H9 (cell line): ENCODE data around the gene CD58. TPM values are rescaled to one million over a fixed set of nuclear protein-coding genes. Genes with fewer than 3 reads are reported as not detected.
A peak's percentile ranks its signal among the peaks of the same experiment; 100 is the strongest.

Experiments
- DNase-seq: peaks from one replicate; pipeline ENCODE4 v3.0.0-alpha.2; 2017
- H2AFZ ChIP-seq: one replicate; pipeline ENCODE4 v1.6.1; 2013; ENCODE audit warnings: mild to moderate bottlenecking, low read length, control low read depth, moderate library complexity
- H2AK5ac ChIP-seq: 2 replicates; pipeline ENCODE4 v1.6.1; 2013; ENCODE audit warnings: low read length, control low read depth, mixed read lengths; ENCODE audit not compliant: insufficient read length
- H2BK120ac ChIP-seq: one replicate; pipeline ENCODE4 v1.6.1; 2013; ENCODE audit warnings: low read depth, mild to moderate bottlenecking, low read length, control low read depth, inconsistent platforms; ENCODE audit not compliant: poor library complexity, severe bottlenecking
- H2BK12ac ChIP-seq: 2 replicates; pipeline ENCODE4 v1.6.1; 2013; ENCODE audit warnings: low read length, control low read depth, mixed read lengths, low read depth; ENCODE audit not compliant: insufficient read length
- H2BK15ac ChIP-seq: 2 replicates; pipeline ENCODE4 v1.6.1; 2013; ENCODE audit warnings: low read depth, low read length, control low read depth
- H2BK20ac ChIP-seq: one replicate; pipeline ENCODE4 v1.6.1; 2013; ENCODE audit warnings: low read depth, mild to moderate bottlenecking, low read length, control low read depth, inconsistent platforms; ENCODE audit not compliant: poor library complexity, severe bottlenecking
- H2BK5ac ChIP-seq: 2 replicates; pipeline ENCODE4 v1.6.1; 2013; ENCODE audit warnings: low read length, control low read depth, mixed read lengths; ENCODE audit not compliant: insufficient read length
- H3K14ac ChIP-seq: 2 replicates; pipeline ENCODE4 v1.6.1; 2013; ENCODE audit warnings: low read length, control low read depth; ENCODE audit not compliant: insufficient read depth
- H3K18ac ChIP-seq: 2 replicates; pipeline ENCODE4 v1.6.1; 2013; ENCODE audit warnings: low read depth, mild to moderate bottlenecking, mixed read lengths, low read length, control low read depth; ENCODE audit not compliant: insufficient read length
- H3K23ac ChIP-seq: 2 replicates; pipeline ENCODE4 v1.6.1; 2013; ENCODE audit warnings: low read length, control low read depth, mixed read lengths, low read depth; ENCODE audit not compliant: insufficient read length
- H3K23me2 ChIP-seq: 2 replicates; pipeline ENCODE4 v1.6.1; 2013; ENCODE audit warnings: low read depth, mild to moderate bottlenecking, mixed read lengths, low read length, control low read depth; ENCODE audit not compliant: insufficient read length, poor library complexity, severe bottlenecking
- H3K27ac ChIP-seq: 2 replicates; pipeline ENCODE4 v1.5.1; 2013; ENCODE audit warnings: low read length, control low read depth, mixed read lengths, low read depth; ENCODE audit not compliant: insufficient read length
- H3K27me3 ChIP-seq: 2 replicates; pipeline ENCODE4 v1.6.1; 2013; ENCODE audit warnings: low read length, control low read depth, inconsistent platforms; ENCODE audit not compliant: insufficient read depth
- H3K4ac ChIP-seq: 2 replicates; pipeline ENCODE4 v1.6.1; 2013; ENCODE audit warnings: low read depth, mild to moderate bottlenecking, control low read depth, inconsistent platforms, low read length, moderate library complexity
- H3K4me1 ChIP-seq: 2 replicates; pipeline ENCODE4 v1.6.1; 2013; ENCODE audit warnings: low read length, control low read depth, inconsistent platforms; ENCODE audit not compliant: insufficient read depth
- H3K4me2 ChIP-seq: 2 replicates; pipeline ENCODE4 v1.6.1; 2013; ENCODE audit warnings: low read length, control low read depth, mixed read lengths; ENCODE audit not compliant: insufficient read length, insufficient read depth
- H3K56ac ChIP-seq: 2 replicates; pipeline ENCODE4 v1.6.1; 2013; ENCODE audit warnings: low read depth, mild to moderate bottlenecking, mixed read lengths, low read length, control low read depth; ENCODE audit not compliant: insufficient read length
- H3K79me1 ChIP-seq: 2 replicates; pipeline ENCODE4 v1.6.1; 2013; ENCODE audit warnings: low read depth, mild to moderate bottlenecking, moderate library complexity, low read length, control low read depth, inconsistent platforms; ENCODE audit not compliant: insufficient read depth, poor library complexity, severe bottlenecking
- H3K79me2 ChIP-seq: 2 replicates; pipeline ENCODE4 v1.6.1; 2013; ENCODE audit warnings: low read length, control low read depth, inconsistent platforms; ENCODE audit not compliant: insufficient read depth
- H3K9ac ChIP-seq: 2 replicates; pipeline ENCODE4 v1.6.1; 2013; ENCODE audit warnings: low read length, control low read depth, mixed read lengths; ENCODE audit not compliant: insufficient read length; ENCODE audit errors: extremely low read depth
- H3K9me3 ChIP-seq: one replicate; pipeline ENCODE4 v1.6.1; 2013; ENCODE audit warnings: low read depth, low read length, inconsistent platforms; ENCODE audit not compliant: control insufficient read depth
- H3T11ph ChIP-seq: one replicate; pipeline ENCODE4 v1.6.1; 2013; ENCODE audit warnings: mild to moderate bottlenecking, low read length, control low read depth, inconsistent platforms
- H4K20me1 ChIP-seq: one replicate; pipeline ENCODE4 v1.6.1; 2013; ENCODE audit not compliant: control insufficient read depth, insufficient read length, insufficient read depth
- H4K5ac ChIP-seq: 2 replicates; pipeline ENCODE4 v1.6.1; 2013; ENCODE audit warnings: low read depth, mild to moderate bottlenecking, mixed read lengths, low read length, control low read depth; ENCODE audit not compliant: insufficient read length
- H4K8ac ChIP-seq: replicated peaks from 2 replicates; pipeline ENCODE4 v1.6.1; 2013; ENCODE audit warnings: low read length, control low read depth, mixed read lengths, low read depth; ENCODE audit not compliant: insufficient read length
- H4K91ac ChIP-seq: 2 replicates; pipeline ENCODE4 v1.6.1; 2013; ENCODE audit warnings: low read depth, mild to moderate bottlenecking, moderate library complexity, mixed read lengths, low read length, control low read depth; ENCODE audit not compliant: insufficient read length
- H3K27ac Mint-ChIP-seq, 3 experiments: 2 replicates in 2 of 3; 3 replicates in 1 of 3; pipeline ENCODE4 v1.8.0; 2020 to 2021; ENCODE audit warnings: mixed read lengths in 3 of 3, mild to moderate bottlenecking in 1 of 3, moderate library complexity in 1 of 3
- H3K27me3 Mint-ChIP-seq: 2 replicates; pipeline ENCODE4 v1.8.0; 2021; ENCODE audit warnings: low read depth, mild to moderate bottlenecking, moderate library complexity, mixed read lengths
- H3K36me3 Mint-ChIP-seq, 3 experiments: 2 replicates in 2 of 3; 3 replicates in 1 of 3; pipeline ENCODE4 v1.8.0; 2020 to 2021; ENCODE audit warnings: low read depth in 3 of 3, mixed read lengths in 3 of 3; ENCODE audit not compliant: insufficient read depth in 1 of 3
- H3K4me1 Mint-ChIP-seq, 2 experiments: 2 replicates each; pipeline ENCODE4 v1.8.0; 2020; ENCODE audit warnings: mixed read lengths in 2 of 2
- H3K4me3 Mint-ChIP-seq, 2 experiments: 2 replicates in 1 of 2; 3 replicates in 1 of 2; pipeline ENCODE4 v1.8.0; 2020 to 2021; ENCODE audit warnings: mild to moderate bottlenecking in 2 of 2, mixed read lengths in 2 of 2, moderate library complexity in 1 of 2
- H3K9me3 Mint-ChIP-seq, 2 experiments: 2 replicates in 1 of 2; 3 replicates in 1 of 2; pipeline ENCODE4 v1.8.0; 2020; ENCODE audit warnings: mild to moderate bottlenecking in 2 of 2, mixed read lengths in 2 of 2, moderate library complexity in 1 of 2
- CTCF ChIP-seq: fragments of 200-600 bp; sonication (generic); conservative IDR thresholded peaks from 3 replicates; pipeline ENCODE4 v1.8.0; 2021; ENCODE audit warnings: antibody characterized with exemption, mild to moderate bottlenecking
- WGBS: extraction: QIAGEN DNeasy Blood & Tissue Kit; methylation state at CpG from one replicate; pipeline ENCODE4 v1.1.7; 2013; ENCODE audit warnings: missing lambda C conversion rate, low lambda C conversion rate, mixed read lengths; ENCODE audit not compliant: insufficient read length; ENCODE audit errors: extremely low coverage; 5-methylcytosine and 5-hydroxymethylcytosine counted together
- total RNA-seq: library from RNA; stranded (reverse); gene quantifications from 2 replicates; pipeline ENCODE4 v1.2.1, GENCODE V29; 2021

CD58 gene
- total RNA-seq, 1 experiment from 2014 or later: 4.3 TPM

DNA sequence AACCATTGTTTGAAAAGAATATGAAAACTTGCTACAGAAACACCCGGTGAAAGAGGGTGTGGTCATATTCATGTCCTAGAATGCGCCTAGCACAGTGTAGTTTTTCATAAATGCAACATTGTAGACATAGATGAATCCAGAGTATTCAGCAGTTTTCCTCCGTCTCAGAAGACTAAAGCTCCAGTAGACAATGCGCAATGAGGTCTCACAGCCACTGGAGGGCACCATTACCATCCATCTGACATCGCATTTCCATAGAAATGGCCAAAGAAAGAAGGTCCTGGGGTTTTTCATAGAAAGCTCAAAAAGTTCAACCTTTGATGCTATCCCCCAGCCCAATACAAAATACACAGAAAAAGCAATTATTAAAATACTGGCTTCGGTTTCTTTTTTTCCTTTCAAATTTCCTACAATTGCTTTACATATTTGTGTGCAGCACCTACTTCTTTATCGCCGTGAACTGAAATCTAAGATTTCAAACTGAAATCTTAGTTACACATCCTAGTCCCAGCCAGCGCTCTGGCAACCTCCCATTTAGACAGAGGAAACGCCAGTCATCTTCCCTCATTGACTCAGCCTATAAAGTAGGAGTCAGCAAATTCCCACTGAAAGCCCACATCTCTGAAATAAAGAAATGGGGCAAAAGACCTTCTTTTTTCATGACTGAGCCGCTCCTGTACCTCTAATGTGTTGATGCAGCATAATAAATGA, 3.9 kb upstream of the CD58 start:
- Histone ChIP-seq H2BK120ac (no peak overlapping the region), H3K27ac (no peak overlapping the region), H4K5ac (no peak overlapping the region), H3K27me3 (no peaks in the 10 kb centered on the region; the same call in 1 of the 2 replicates), H2BK15ac (no peak overlapping the region), H3K9me3 (no peaks in the 10 kb centered on the region), H2BK5ac (no peak overlapping the region), H4K91ac (no peak overlapping the region), H2AK5ac (no peak overlapping the region), H2BK20ac (no peak overlapping the region), H3K4me1 (no peaks in the 10 kb centered on the region), H3T11ph (no peak overlapping the region), H3K4me2 (no peak overlapping the region), H4K20me1 (no peaks in the 10 kb centered on the region), H3K4ac (no peak overlapping the region), H3K56ac (no peak overlapping the region), H2BK12ac (no peak overlapping the region), H3K14ac (no peak overlapping the region), H3K23ac (no peak overlapping the region), H3K23me2 (peaks cover 16% of the 10 kb centered on the region), H3K79me2 (no peaks in the 10 kb centered on the region), H4K8ac (no peak overlapping the region), H2AFZ (no peak overlapping the region), H3K18ac (no peak overlapping the region), H3K9ac (no peak overlapping the region), H3K79me1 (no peaks in the 10 kb centered on the region)
- no peak for DNase-seq
- Mint-ChIP-seq H3K9me3 (no peaks in the 10 kb centered on the region), H3K27me3 (peaks cover 23% of the 10 kb centered on the region), H3K4me1 (peaks cover 16 to 24% of the 10 kb centered on the region in 2 experiments), H3K36me3 (peaks cover 0 to 6% (median 0%) of the 10 kb centered on the region in 3 experiments; a peak in 4 of 7 replicates), H3K27ac (no peak overlapping the region), H3K4me3 (no peak overlapping the region)
- whole genome bisulfite sequencing: no CpG with 5 or more reads among the region's 11 CpGs
- peak; percentile 92 for TF ChIP-seq CTCF
